ENCODE results near the gene UGT1A6. TPM values are rescaled to one million over a fixed set of nuclear protein-coding genes. Genes with fewer than 3 reads are reported as not detected.

UGT1A6 gene
- polyA plus RNA-seq, 2 of the 4 experiments (the other 2 are of a cell fraction) = 2.5 to 3.5 TPM

DNA sequence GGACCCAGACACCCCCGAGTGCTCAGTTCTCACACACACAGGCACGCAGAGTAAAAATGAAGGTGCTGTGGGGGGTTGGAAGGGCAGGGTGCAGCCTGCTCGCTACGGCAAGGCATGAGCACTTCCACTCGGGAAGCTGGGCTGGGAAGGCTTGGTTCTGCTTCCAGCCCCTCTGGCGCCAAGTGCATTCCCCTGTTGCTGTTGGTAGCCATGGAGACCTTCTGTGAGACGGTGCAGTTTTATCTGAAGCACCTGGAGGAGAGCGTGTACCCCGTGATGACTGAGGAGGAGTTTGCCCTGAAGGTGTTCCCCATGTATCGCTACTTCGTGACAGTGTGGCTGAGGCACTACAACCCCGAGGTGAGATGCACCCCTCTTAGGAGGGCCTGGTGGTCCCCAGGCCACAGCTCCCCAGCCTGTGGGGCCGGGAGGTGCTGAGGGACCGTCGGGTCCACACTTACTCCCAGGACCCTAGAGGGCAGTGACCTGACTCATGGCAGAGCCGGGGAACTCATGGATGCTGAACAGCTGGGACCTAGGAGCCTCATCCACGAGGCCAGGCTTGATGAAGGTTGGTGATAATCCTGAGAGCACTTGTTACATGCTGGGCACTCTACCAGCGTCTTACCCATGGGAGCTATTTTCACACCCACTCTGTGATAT lies 100.9 kb downstream of the UGT1A6 start (continued):
- TF ChIP-seq CTCF (IDR thresholded peaks at IDR 0.05) = no peak
- no peak for TF ChIP-seq EHMT2 (IDR thresholded peaks at IDR 0.05; ENCODE audit: low read depth)
- no peak for TF ChIP-seq TP53 (CRISPR knock-in tag; IDR thresholded peaks at IDR 0.05)
- TF ChIP-seq ZC3H11A (IDR thresholded peaks at IDR 0.05) = no peak
- no peak for TF ChIP-seq ZSCAN20 (CRISPR knock-in tag; IDR thresholded peaks at IDR 0.05)
- TF ChIP-seq, protein P1, sequence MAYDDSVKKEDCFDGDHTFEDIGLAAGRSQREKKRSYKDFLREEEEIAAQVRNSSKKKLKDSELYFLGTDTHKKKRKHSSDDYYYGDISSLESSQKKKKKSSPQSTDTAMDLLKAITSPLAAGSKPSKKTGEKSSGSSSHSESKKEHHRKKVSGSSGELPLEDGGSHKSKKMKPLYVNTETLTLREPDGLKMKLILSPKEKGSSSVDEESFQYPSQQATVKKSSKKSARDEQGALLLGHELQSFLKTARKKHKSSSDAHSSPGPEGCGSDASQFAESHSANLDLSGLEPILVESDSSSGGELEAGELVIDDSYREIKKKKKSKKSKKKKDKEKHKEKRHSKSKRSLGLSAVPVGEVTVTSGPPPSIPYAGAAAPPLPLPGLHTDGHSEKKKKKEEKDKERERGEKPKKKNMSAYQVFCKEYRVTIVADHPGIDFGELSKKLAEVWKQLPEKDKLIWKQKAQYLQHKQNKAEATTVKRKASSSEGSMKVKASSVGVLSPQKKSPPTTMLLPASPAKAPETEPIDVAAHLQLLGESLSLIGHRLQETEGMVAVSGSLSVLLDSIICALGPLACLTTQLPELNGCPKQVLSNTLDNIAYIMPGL (CRISPR knock-in tag; IDR thresholded peaks at IDR 0.05; ENCODE audit: borderline replicate concordance) = no peak

DNA sequence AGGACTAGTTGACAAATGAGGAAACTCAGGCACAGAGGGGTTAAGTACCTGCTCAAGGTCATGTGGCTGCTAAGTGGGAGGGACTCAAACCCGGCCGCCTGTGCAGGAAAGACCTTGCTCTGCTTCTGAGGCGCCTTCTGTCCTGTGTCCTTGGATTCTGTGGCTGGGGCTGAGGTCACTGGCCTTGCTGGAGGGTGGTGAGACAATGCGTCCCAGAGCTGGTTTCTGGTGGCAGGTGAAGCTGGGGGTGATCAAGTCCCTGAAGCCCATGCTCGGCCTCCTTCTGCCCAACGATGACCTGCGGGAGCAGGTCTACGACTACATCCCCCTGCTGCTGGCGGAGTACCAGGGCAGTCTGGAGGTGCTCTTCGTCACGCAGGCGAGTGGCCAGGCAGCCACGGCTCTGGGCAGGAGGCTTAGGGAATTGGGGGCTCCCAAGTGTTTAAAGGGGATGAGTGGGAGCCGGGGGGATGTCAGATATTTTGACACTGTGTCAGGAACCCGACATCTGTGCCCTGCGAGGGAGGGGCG lies 101.5 kb downstream of the UGT1A6 start:
- FAIRE-seq (no peak), DNase-seq (ENCODE audit: low read depth in 1 of 2, low spot score in 1 of 2) (no peak), ATAC-seq (no peak)
- no peak overlapping the region for H3K4me3 ChIP-seq
- CTCF ChIA-PET = interaction anchor here (0.5 to 1.6 kb wide), 4 partner anchors 22 to 56 kb away, joined by 3 read pairs; no protein-coding TSS in a partner anchor
- H3K27ac ChIP-seq = peak overlapping the region in 1 of 2 experiments; percentile 22; a peak in 1 of 6 replicates
- 80% methylated on average over 8 of the region's 17 CpGs for whole genome bisulfite sequencing (ENCODE audit: missing lambda C conversion rate)
- POLR2A ChIA-PET = no interaction called here
- H3K4me2 ChIP-seq = no peak overlapping the region
- TF ChIP-seq FOSB (CRISPR knock-in tag; IDR thresholded peaks at IDR 0.05) = no peak
- no peak for TF ChIP-seq KDM5A (IDR thresholded peaks at IDR 0.05)
- TF ChIP-seq, protein P2, sequence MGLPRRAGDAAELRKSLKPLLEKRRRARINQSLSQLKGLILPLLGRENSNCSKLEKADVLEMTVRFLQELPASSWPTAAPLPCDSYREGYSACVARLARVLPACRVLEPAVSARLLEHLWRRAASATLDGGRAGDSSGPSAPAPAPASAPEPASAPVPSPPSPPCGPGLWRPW (IDR thresholded peaks at IDR 0.05) = no peak
- TF ChIP-seq TFCP2L1 (CRISPR knock-in tag; IDR thresholded peaks at IDR 0.05) = no peak
- TF ChIP-seq BHLHE40 (IDR thresholded peaks at IDR 0.05; ENCODE audit: low read depth, low read length) = no peak
- H3K9me3 ChIP-seq = no peaks in the 10 kb centered on the region
- no peaks in the 10 kb centered on the region for H3K4me1 ChIP-seq

- WGBS (ENCODE audit: missing lambda C conversion rate) = 93% methylated on average over 13 of the region's 13 CpGs
- POLR2A ChIA-PET = no interaction called here
- FAIRE-seq = no peak
- CTCF ChIA-PET = interaction anchor here (0.8 to 1.2 kb wide), 3 partner anchors 8 to 352 kb away, joined by 3 to 4 read pairs (median 4); no protein-coding TSS in a partner anchor
- H3K27ac ChIP-seq = peak overlapping the region in 1 of 2 experiments; percentile 47; a peak in 1 of 6 replicates
- TF ChIP-seq HOXB13 (CRISPR knock-in tag; IDR thresholded peaks at IDR 0.05; ENCODE audit: low read depth) (no peak), NFE2L2 (conservative IDR thresholded peaks at IDR 0.05; ENCODE audit: low read length) (no peak), HOXA7 (CRISPR knock-in tag; IDR thresholded peaks at IDR 0.05) (no peak), ZFP36 (IDR thresholded peaks at IDR 0.05; ENCODE audit: borderline replicate concordance, partially characterized antibody) (no peak), RCOR1 (IDR thresholded peaks at IDR 0.05; ENCODE audit: low read depth, low read length) (no peak), EHMT2 (IDR thresholded peaks at IDR 0.05; ENCODE audit: low read depth) (no peak), EP300 (IDR thresholded peaks at IDR 0.05) (no peak), ATOH8 (CRISPR knock-in tag; IDR thresholded peaks at IDR 0.05; ENCODE audit: low read depth) (no peak), CTCF (IDR thresholded peaks at IDR 0.05) (no peak), HOXB5 (CRISPR knock-in tag; IDR thresholded peaks at IDR 0.05) (no peak), CBX8 (IDR thresholded peaks at IDR 0.05) (no peak), ZC3H11A (IDR thresholded peaks at IDR 0.05) (no peak)
- DNase-seq (ENCODE audit: low read depth in 1 of 2, low spot score in 1 of 2) = no peak
- H3K4me1 ChIP-seq = no peaks in the 10 kb centered on the region
- ATAC-seq = no peak
- no peaks in the 10 kb centered on the region for H3K9me3 ChIP-seq
- no peak overlapping the region for H3K4me2 ChIP-seq
- no peak overlapping the region for H3K4me3 ChIP-seq
Measured at GRCh38 chr2:233795735-233796171, 103.1 kb downstream of the UGT1A6 start.

Data from A549 (cell line).